Esophagus muscularis mucosa (tissue), 4 donors: Measurements from ENCODE around the gene KCNAB2.

Experiments
- CTCF ChIP-seq, 3 experiments: fragments of 200-600 bp in 2 of 3; fragments of 450-650 bp in 1 of 3; sonication (generic) in 2 of 3; IDR thresholded peaks; one replicate each; pipeline ENCODE4 v1.5.1; 2017 to 2019; ENCODE audit warnings: antibody characterized with exemption in 3 of 3, mild to moderate bottlenecking in 2 of 3, moderate library complexity in 1 of 3
- EP300 ChIP-seq: sonication (generic); formaldehyde crosslinking; IDR thresholded peaks from one replicate; pipeline ENCODE4 v1.6.1; 2017; ENCODE audit warnings: antibody characterized with exemption
- POLR2AphosphoS5 ChIP-seq, 2 donors: sonication (generic); formaldehyde crosslinking; IDR thresholded peaks; one replicate each; pipeline ENCODE4 v1.6.1; 2017; ENCODE audit warnings: antibody characterized with exemption in 2 of 2

GRCh38 chr1:6074192-6074901, 28.7 kb downstream of the KCNAB2 start:
- no peak for TF ChIP-seq CTCF (IDR thresholded peaks at IDR 0.05)
- no peak for TF ChIP-seq EP300
- no peak for TF ChIP-seq POLR2AphosphoS5 (IDR thresholded peaks at IDR 0.05)
